GM19023 (cell line): Measurements from ENCODE around the gene OSBP2.

Experiments used
- ATAC-seq: cut with Tn5 transposase; IDR thresholded peaks from one replicate; pipeline ENCODE4 v1.9.1; 2021; ENCODE audit warnings: mild to moderate bottlenecking, moderate library complexity; ENCODE audit not compliant: unreplicated experiment

Gene OSBP2

DNA sequence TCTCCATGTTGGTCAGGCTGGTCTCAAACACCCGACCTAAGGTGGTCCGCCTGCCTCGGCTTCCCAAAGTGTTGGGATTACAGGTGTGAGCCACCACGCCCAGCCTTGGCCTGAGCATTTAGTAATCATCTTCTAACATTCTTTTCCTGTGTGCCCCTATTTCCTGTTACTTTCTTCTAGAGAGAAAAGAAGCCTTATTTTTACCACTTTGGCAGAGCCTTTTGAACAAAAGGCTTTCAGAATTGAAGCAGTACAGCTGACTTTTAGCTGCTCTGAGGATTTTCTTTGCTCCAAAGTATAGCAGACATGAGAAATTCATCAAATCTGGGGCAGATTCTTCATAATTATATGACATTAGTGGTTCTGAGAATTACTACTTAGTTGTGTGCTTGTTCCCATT, 260.5 kb downstream of the OSBP2 start:
- ATAC-seq: no peak
